ENCODE measurements around the gene KRTAP10-3.

The KRTAP10-3 gene

GRCh38 chr21:44533891-44534627 lies 24.5 kb downstream of the KRTAP10-3 start:
- Histone ChIP-seq H3K4me2 (ENCODE audit: low read length) (no peak overlapping the region), H3K79me2 (ENCODE audit: low read length) (no peaks in the 10 kb centered on the region), H4K20me1 (ENCODE audit: insufficient read depth, low read length) (no peaks in the 10 kb centered on the region), H2AFZ (ENCODE audit: low read depth, low read length) (no peak overlapping the region), H3K9ac (ENCODE audit: low read length) (no peak overlapping the region), H3K4me1 (ENCODE audit: low read length) (no peaks in the 10 kb centered on the region), H3K27ac (ENCODE audit: low read length) (no peak overlapping the region), H3K4me3 (ENCODE audit: low read length) (no peak overlapping the region), H3K27me3 (ENCODE audit: low read depth, low read length) (no peaks in the 10 kb centered on the region), H3K9me3 (ENCODE audit: insufficient read depth, low read length) (no peaks in the 10 kb centered on the region), H3K36me3 (replicated peaks; ENCODE audit: low read depth, low read length) (no peaks in the 10 kb centered on the region)
- TF ChIP-seq CTCF (IDR thresholded peaks at IDR 0.05; ENCODE audit: low read depth, low read length) (no peak), EZH2phosphoT487 (IDR thresholded peaks at IDR 0.05; ENCODE audit: low read depth) (no peak)

GRCh38 chr21:44533121-44533890 lies 25.3 kb downstream of the KRTAP10-3 start:
- no peak overlapping the region for H2AFZ ChIP-seq (ENCODE audit: low read depth, low read length)
- no peak overlapping the region for H3K9ac ChIP-seq (ENCODE audit: low read length)
- H3K36me3 ChIP-seq (replicated peaks; ENCODE audit: low read depth, low read length) = no peaks in the 10 kb centered on the region
- H4K20me1 ChIP-seq (ENCODE audit: insufficient read depth, low read length) = no peaks in the 10 kb centered on the region
- no peak overlapping the region for H3K27ac ChIP-seq (ENCODE audit: low read length)
- H3K27me3 ChIP-seq (ENCODE audit: low read depth, low read length) = no peaks in the 10 kb centered on the region
- TF ChIP-seq CTCF (IDR thresholded peaks at IDR 0.05; ENCODE audit: low read depth, low read length) = no peak
- TF ChIP-seq EZH2phosphoT487 (IDR thresholded peaks at IDR 0.05; ENCODE audit: low read depth) = no peak
- no peak overlapping the region for H3K4me3 ChIP-seq (ENCODE audit: low read length)
- no peaks in the 10 kb centered on the region for H3K9me3 ChIP-seq (ENCODE audit: insufficient read depth, low read length)
- H3K4me2 ChIP-seq (ENCODE audit: low read length) = no peak overlapping the region
- H3K4me1 ChIP-seq (ENCODE audit: low read length) = no peaks in the 10 kb centered on the region
- no peaks in the 10 kb centered on the region for H3K79me2 ChIP-seq (ENCODE audit: low read length)

- Histone ChIP-seq H3K36me3 (replicated peaks; ENCODE audit: low read depth, low read length) (no peaks in the 10 kb centered on the region), H3K27ac (ENCODE audit: low read length) (no peak overlapping the region), H3K27me3 (ENCODE audit: low read depth, low read length) (no peaks in the 10 kb centered on the region), H2AFZ (ENCODE audit: low read depth, low read length) (no peak overlapping the region), H3K9ac (ENCODE audit: low read length) (no peak overlapping the region), H3K4me1 (ENCODE audit: low read length) (no peaks in the 10 kb centered on the region), H3K4me3 (ENCODE audit: low read length) (no peak overlapping the region), H4K20me1 (ENCODE audit: insufficient read depth, low read length) (no peaks in the 10 kb centered on the region), H3K4me2 (ENCODE audit: low read length) (no peak overlapping the region), H3K79me2 (ENCODE audit: low read length) (no peaks in the 10 kb centered on the region), H3K9me3 (ENCODE audit: insufficient read depth, low read length) (no peaks in the 10 kb centered on the region)
- TF ChIP-seq CTCF (IDR thresholded peaks at IDR 0.05; ENCODE audit: low read depth, low read length) = no peak
- TF ChIP-seq EZH2phosphoT487 (IDR thresholded peaks at IDR 0.05; ENCODE audit: low read depth) = no peak
Observed at GRCh38 chr21:44532712-44533111, 25.9 kb downstream of the KRTAP10-3 start.
